GM18907 (cell line): ENCODE measurements around the gene ANKS1B.
"Not testable (repeated sequence)": the region's sequence is repeated elsewhere in the genome, so short reads cannot be mapped to it uniquely, and the experiment has no call there.

Experiments
- ATAC-seq: cut with Tn5 transposase; IDR thresholded peaks from one replicate; pipeline ENCODE4 v1.9.1; 2021; ENCODE audit warnings: mild to moderate bottlenecking, moderate library complexity; ENCODE audit not compliant: unreplicated experiment

Gene ANKS1B

DNA sequence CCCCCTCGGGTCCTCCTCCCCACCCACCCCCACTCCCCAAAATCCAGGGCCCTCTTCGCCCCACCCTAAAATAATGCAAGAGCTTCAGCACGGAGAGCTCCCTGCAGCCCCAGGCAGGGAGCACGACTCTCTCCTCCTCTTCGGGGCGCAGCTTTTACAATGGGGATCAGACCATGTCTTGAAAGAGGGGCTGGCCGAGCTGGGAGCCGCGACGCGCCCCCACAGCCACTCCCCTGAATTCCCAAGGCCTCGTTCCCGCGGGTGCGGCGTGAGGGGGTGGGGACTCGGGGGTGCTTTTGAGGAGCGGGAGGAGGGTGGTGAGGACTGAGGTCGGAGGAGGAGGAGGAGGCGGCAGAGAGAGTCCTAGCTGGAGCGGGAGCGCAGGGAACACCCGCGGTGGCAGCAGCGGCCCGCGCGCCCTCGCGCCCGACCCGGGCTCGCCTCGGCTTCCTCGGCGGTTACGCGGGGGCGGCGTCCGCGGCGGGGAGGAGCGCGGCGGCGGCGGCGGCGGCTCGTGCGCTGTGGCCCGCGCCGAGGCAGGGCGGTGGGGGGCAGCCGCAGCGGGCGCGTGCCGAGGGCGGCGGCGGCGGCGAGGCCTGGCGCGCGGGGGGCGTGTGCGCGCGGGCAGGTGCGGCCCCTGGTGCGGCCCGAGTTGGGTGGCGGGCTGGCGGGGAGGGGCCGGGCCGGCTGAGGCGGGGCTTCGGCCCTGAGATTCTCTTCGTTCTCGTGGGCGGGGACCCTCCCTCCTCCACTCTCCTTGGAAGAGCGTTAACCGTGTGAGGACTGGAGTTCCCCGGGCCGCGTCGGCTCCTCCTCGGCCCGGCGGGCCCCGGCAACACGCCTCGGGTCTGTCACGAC lies at the start of gene ANKS1B:
TSS of gene ANKS1B (minus strand) at position 666 of the 858 bp plus-strand sequence. CDS start 699 bp downstream, outside the sequence.
- peak; percentile 70 for ATAC-seq

DNA sequence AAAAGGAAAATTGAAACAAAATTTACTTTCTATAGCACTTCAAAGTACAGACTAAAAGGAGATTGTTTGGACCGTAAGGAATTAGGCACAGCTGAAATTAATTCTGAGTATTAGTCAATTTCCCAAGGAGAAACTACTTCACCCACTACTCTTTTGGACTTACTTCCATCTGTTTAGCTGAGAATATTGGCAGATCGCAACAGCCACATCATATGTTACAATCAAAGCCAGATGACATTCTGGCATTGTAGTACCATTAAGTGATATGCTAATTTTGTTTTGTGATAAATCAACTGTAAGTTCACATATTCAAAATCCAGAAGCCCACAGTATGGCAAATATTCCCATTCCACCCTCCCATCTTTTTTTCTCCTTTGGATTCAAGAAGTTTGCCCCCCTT lies 47.1 kb upstream of the ANKS1B start:
- ATAC-seq, result no peak

DNA sequence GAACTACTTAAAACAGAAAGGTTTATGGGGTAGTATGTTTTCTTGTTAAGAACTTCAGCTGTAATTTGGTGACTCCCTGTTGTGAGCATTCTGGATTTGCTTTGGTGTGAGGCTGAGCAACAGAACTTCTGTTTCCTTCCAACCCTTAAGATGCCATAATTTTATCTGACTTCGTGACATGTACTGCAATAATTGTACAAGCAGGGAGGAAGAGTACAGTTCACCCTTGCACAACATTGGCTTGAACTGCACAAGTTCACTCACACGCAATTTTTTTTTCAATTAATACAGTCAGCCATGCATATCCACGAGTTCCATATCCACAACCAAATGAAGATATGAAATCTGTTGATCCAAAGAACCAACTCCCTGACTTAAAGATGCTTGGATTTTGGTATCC lies 42.9 kb upstream of the ANKS1B start:
- ATAC-seq, result no peak

DNA sequence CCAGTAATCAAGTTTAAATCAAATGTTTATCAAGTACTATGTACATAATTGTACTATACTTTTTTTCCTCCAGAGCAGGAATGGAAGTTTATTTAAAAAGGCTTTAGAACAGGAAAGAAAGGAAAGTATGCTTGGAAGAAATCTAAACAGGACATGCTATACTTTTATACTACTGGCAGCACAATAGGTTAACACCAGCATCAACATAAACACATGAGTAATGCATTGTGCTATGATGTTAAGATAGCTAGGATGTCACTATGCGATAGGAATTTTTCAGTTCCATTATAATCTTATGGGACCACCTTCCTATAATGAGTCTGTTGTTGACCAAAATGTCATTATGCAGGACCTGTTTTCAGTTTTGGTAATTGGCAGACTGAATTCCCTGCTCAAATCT lies 41.5 kb upstream of the ANKS1B start:
- ATAC-seq, result no peak

DNA sequence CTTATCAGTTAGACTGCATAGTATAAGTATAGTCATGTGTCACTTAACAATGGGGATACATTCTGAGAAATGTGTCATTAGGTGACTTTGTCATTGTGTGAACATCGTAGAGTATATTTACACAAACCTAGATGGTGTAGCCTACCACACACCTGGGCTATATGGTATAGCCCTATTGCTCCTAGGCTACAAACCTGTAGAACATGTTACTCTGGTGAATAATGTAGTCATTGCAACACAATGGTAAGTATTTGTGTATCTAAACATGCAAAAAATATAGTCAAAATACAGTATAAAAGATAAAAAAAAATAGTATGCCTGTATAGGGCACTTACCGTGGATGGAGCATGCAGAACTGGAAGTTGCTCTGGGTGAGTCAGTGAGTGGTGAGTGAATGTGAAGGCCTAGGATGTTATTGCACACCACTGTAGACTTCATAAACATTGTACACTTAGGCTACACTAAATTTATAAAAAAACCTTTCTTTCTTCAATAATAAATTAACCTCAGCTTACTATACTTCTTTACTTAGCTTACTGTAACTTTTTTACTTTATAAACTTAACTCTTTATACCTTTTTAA lies 40.3 kb upstream of the ANKS1B start:
- ATAC-seq, result no peak

DNA sequence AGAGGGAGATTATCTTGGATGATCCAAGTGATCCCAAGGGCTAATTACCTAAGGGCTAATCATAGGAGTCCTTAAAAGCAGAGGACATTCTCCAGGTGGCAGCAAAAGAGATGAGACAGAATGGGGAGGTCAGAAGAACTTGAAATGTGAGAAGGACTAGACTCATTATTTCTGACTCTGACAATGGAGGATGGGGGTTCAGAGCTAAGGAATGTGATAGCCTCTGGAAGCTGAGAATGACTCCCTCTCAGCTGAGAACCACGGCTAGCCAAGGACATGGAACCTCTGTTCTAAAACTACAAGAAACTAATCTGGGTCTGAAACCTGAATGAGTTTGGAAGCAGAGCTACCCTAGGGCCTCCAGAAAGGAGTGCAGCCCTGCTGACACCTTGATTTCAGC lies 35.6 kb upstream of the ANKS1B start:
- ATAC-seq, result no peak

DNA sequence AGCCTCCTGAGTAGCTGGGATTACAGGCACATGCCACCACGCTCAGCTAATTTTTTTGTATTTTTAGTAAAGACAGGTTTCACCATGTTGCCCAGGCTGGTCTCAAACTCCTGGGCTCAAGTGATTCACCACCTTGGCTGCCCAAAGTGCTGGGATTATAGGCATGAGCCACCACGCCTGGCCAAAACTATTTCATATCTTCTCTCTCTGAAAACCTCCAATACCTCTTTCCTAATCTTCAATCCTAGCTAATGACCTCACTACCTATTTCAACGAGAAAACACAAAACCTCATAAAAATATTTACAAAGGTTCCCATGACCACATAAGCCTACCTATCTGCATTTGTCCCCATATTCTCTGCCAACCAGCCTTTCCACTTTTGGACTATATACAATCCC lies 32.3 kb upstream of the ANKS1B start:
- no peak for ATAC-seq

DNA sequence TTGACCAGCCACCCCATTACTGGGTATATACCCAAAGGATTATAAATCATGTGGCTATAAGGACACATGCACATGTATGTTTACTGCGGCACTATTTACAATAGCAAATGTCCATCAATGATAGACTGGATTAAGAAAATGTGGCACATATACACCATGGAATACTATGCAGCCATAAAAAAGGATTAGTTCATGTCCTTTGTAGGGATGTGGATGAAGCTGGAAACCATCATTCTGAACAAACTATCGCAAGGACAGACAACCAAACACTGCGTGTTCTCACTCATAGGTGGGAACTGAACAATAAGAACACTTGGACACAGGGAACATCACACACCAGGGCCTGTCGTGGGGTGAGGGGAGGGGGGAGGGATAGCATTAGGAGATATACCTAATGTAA lies 31.6 kb upstream of the ANKS1B start:
- ATAC-seq, result not testable (repeated sequence)

DNA sequence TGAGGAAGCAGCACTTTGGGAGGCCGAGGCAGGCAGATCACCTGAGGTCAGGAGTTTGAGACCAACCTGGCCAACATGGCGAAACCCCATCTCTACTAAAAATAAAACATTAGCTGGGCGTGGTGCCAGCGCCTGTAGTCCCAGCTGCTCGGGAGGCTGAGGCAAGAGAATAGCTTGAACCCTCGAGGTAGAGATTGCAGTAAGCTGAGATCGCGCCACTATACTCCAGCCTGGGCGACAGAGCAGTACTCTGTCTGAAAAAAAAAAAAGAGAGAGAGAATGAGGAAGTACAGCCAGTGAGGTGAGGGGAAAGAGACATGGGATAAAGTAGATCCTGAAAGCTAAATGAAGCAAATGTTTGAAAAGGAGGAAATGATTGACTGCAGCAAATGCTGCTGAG lies 21.1 kb upstream of the ANKS1B start:
- not testable (repeated sequence) for ATAC-seq

DNA sequence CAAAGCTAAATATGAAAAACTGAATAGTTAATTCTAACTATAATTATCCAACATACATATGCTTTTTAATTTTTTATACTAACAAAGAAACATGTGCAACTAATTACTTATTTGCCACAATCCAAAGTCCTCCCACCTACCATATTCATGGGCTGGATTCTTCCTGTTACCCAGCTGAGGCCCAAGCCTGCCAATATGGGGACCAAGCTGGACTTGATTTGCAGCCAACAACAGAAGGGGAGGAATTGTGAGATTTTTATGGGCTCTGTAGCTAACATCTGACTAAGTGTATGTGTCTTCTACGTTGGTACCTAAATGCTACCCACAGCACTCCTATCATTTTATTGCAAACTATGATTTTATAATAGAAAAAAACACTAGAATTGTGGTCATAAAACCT lies 13.1 kb upstream of the ANKS1B start:
- ATAC-seq, result no peak

DNA sequence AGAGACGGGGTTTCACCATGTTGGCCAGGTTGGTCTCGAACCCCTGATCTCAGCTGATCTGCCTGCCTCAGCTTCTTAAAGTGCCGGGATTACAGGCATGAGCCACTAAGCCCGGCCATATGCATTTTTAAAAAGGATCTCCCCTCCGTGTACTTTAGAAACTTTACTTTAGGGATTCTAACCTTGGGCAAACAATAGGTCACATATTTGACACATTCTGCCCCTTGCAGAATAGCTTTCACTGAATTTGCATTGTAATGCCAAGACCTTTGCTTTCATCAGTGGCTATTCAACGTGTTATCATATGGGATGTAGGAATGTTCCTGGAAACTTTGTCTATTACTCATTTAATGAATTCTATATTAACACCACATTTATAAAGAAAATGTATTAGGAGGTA lies 11.4 kb upstream of the ANKS1B start:
- ATAC-seq, result no peak

DNA sequence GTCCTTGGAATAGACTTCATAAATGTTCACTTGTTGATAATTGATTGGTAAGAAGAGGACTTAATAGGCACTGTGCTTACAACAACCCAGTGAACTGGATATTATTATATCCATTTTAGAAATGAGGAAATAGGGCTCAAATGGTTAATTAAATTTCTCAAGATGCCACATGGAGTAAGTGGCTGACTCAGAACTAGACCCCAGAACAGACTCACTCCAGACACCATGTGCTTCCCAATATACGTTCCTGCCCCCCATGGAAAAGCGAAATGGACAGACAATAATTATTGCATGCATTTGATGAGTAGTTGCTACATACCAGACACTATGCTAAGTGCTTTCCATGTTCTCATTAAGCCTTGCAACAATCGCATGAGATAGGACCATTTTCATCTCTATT lies 895 bp upstream of the ANKS1B start:
- ATAC-seq, result no peak

DNA sequence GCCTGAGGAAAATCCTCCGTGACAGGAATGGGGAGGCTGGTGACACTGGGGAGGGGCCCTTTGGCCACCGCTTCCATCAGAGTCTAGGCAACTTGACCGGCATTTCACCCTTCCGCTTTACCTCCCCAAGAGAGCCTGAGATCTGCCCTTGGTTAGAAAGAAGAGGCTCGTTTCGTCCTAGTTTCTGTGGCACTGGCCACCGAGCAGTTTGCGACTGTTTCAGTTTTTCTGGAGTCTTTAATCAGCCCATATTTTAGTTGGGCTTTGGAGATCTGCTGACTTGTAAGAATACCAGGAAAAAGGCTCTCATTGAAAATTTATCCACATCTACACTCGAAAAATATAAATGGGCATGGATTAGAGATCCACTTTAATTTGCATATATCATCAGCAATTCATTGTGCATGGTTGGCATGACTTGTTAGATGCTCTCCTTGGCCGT lies 414 bp upstream of the ANKS1B start:
- ATAC-seq, result peak; percentile 36

DNA sequence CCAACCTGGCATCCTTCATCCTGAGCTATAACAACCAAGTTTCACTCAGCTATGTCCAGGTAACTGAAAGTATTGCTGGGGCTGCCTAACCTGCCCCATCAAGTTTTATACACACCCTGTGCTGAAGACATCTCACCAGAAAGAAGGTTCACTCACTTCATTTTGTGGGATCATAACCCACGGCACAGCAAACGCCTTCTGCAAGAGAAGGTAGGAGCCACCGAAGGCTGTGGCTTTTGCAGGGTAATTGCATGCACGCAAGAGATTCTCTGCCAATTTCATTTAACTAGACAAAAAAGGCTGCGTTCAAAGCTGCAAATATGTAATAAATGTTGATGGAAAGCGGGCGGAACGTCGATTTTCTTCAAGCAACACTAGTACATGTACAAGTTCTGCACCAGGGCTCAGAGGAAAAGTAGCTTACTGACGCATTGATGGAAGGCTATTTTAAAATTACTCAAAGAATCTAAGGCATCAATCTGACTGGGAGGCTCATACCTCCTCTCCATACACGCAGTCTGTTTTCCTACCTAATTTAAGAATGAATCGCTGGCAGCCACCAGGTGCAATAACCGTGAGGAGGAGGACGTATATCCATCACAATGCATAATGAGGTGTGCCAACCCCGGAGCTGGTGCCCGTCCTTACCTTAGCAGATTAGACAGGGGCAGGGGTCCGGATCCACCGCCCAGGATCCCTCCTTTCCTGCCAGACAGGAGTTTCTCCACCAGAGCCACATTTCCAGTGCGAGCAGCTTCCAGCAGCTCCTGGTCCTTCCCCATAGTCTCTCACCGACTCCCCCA lies 1.1 kb downstream of the ANKS1B start:
- ATAC-seq, result no peak

DNA sequence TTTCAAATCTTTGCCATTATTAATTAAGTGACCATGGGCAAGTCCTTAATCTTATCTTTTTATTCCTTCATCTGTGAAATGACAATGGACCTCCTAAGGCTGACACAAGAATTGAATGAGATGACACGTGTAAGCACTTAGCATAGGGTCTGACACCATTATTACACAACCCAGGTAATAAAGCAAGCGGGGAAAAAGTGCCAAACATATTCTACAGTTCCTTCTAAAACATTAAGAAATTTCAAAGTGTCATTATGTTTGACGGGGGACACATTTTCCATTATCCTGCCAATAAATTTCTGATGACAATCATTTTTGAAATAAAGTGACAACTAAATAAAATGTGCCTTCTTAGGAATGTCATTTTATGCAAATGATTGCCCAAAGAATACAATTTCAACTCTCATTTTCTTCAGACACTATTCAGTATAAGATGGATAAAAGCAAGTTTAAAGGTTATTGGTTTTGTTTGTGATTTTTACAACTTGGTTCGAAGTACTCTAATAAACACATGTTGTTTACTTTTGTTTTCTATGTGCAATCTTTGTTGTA lies 3.0 kb downstream of the ANKS1B start:
- ATAC-seq, result no peak

DNA sequence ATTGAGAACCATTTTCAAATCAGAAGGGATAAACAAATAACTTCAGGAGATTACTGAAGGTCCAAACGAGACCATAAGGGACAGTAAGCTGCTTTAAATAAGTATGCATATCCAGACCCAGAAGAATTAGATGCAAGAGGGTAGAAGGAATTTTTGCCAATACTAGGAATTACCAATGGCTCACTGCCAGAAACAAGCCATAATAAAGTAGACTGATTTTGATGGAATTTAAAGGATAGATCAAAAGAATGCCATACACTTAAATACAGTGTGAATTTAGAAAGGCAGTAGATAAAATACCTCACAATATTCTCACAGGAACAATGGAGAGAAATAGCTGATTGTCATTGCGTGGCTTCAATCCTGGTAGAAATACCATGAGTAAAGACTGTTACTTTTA lies 5.3 kb downstream of the ANKS1B start:
- ATAC-seq, result no peak

DNA sequence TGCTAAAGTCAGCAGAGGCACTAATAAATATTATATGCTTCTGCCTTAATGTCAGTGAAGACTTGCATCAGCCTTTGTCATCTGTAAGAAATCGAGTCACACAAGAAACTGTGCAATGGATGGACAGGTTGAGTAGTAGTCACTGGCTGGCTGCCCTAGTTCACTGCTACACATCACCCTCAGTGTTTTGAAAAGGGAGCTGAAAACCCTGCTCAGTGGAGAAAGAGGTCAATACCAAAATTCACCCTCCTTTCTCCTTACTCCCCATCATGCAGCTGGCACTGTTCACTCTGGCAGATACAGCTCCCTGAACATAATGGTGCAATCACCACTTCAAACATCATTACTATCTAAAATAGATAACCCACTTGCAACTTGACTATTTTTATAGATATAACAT lies 6.6 kb downstream of the ANKS1B start:
- ATAC-seq, result no peak

DNA sequence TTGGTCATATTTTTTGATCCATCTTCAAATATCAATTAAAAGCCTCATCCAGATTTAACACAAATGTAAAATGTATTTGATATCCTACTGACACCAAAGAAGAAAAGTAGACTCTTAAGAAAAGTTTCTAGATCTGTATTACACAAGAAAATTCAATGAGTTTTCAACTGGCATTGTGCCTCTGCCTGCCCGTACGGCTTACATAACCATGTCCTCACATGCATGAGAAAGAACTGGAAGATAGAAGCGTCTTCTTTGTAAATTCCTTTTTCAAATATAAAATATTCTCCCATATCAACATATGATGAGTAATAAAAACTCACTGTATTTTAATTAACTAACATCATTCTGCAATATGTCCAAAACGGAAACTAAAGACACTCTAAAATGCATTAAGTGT lies 7.2 kb downstream of the ANKS1B start:
- ATAC-seq, result no peak

DNA sequence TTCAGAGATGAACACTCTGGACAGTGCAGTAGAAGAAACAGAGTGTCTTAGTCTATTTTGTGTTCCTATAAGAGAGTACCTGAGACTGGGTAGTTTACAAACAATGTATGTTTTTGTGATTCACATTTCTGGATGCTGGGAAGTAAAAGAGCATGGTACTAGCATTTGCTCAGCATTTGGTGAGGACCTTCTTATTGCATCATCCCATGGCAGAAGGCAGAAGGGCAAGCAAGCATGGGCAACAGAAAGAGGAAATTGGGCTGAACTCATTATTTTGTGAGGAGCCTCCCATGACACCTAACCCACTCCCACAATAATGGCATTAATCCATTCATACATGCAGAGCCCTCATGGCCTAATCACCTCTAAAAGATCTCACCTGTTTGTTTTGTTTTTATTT lies 8.0 kb downstream of the ANKS1B start:
- no peak for ATAC-seq

DNA sequence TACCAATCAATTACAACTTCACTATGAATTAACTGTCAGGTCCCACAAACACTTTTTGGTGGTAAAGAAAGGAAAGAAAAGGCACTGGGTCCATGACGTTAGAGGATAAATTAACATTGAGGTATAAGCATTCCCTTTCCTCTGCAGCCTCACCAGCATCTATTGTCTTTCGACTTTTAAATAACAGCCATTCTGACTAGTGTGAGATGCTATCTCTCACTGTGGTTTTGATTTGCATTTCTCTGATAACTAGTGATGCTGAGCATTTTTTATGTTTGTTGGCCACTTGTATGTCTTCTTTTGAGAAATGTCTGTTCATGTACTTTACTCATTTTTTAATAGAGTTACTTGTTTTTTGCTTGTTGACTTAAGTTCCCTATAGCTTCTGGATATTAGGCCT lies 9.4 kb downstream of the ANKS1B start:
- no peak for ATAC-seq

DNA sequence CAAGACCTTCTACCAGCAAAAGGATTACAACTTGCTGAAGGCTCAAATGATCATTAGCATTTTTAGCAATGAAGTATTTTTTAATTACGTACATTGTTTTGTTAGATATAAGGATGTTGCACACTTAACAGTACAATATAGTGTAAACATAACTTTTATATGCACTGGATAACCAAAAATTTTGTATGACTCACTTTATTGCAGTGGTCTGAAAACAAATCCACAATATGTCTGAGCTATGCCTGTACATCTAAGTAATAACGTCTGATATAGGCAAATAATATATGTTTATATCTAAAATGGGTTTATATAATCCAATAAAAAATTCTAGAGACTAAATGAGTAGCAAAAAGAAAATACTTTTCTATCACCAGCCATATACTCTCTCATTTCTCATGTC lies 10.6 kb downstream of the ANKS1B start:
- ATAC-seq, result no peak
